ENCODE results near the gene NDP. TPM values are rescaled to one million over a fixed set of nuclear protein-coding genes. Genes with fewer than 3 reads are reported as not detected.

NDP gene
- total RNA-seq, 1 experiment from 2014 or later, result 0.28 TPM

DNA sequence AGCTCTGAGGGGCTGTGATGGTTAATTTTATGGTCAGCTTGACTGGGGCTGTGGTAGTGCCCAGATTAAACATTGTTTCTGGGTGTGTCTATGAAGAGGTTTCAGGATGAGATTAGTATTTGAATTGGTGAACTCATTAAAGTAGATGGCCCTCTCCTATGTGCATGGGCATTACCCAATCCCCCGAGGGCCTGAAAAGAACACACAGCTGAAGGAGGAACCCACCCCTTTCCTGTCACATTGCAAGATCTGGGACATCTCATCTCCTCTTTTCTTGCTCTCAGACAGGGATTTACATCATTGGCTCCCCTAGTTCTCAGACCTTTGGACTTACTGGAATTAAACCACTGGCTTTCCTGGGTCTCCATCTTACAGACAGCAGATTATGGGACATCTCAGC, 29.4 kb upstream of the NDP start (continued):
- TF ChIP-seq, protein P1, sequence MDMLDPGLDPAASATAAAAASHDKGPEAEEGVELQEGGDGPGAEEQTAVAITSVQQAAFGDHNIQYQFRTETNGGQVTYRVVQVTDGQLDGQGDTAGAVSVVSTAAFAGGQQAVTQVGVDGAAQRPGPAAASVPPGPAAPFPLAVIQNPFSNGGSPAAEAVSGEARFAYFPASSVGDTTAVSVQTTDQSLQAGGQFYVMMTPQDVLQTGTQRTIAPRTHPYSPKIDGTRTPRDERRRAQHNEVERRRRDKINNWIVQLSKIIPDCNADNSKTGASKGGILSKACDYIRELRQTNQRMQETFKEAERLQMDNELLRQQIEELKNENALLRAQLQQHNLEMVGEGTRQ (CRISPR knock-in tag; IDR thresholded peaks at IDR 0.05), result no peak
- TF ChIP-seq ELF4 (CRISPR knock-in tag; IDR thresholded peaks at IDR 0.05; ENCODE audit: low read depth), result no peak
- no peak for TF ChIP-seq SOX15 (CRISPR knock-in tag; IDR thresholded peaks at IDR 0.05)
- TF ChIP-seq, protein P2, sequence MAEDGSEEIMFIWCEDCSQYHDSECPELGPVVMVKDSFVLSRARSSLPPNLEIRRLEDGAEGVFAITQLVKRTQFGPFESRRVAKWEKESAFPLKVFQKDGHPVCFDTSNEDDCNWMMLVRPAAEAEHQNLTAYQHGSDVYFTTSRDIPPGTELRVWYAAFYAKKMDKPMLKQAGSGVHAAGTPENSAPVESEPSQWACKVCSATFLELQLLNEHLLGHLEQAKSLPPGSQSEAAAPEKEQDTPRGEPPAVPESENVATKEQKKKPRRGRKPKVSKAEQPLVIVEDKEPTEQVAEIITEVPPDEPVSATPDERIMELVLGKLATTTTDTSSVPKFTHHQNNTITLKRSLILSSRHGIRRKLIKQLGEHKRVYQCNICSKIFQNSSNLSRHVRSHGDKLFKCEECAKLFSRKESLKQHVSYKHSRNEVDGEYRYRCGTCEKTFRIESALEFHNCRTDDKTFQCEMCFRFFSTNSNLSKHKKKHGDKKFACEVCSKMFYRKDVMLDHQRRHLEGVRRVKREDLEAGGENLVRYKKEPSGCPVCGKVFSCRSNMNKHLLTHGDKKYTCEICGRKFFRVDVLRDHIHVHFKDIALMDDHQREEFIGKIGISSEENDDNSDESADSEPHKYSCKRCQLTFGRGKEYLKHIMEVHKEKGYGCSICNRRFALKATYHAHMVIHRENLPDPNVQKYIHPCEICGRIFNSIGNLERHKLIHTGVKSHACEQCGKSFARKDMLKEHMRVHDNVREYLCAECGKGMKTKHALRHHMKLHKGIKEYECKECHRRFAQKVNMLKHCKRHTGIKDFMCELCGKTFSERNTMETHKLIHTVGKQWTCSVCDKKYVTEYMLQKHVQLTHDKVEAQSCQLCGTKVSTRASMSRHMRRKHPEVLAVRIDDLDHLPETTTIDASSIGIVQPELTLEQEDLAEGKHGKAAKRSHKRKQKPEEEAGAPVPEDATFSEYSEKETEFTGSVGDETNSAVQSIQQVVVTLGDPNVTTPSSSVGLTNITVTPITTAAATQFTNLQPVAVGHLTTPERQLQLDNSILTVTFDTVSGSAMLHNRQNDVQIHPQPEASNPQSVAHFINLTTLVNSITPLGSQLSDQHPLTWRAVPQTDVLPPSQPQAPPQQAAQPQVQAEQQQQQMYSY (CRISPR knock-in tag; IDR thresholded peaks at IDR 0.05), result no peak
- no peak for TF ChIP-seq NFATC4 (CRISPR knock-in tag; IDR thresholded peaks at IDR 0.05)
- TF ChIP-seq, protein P3, sequence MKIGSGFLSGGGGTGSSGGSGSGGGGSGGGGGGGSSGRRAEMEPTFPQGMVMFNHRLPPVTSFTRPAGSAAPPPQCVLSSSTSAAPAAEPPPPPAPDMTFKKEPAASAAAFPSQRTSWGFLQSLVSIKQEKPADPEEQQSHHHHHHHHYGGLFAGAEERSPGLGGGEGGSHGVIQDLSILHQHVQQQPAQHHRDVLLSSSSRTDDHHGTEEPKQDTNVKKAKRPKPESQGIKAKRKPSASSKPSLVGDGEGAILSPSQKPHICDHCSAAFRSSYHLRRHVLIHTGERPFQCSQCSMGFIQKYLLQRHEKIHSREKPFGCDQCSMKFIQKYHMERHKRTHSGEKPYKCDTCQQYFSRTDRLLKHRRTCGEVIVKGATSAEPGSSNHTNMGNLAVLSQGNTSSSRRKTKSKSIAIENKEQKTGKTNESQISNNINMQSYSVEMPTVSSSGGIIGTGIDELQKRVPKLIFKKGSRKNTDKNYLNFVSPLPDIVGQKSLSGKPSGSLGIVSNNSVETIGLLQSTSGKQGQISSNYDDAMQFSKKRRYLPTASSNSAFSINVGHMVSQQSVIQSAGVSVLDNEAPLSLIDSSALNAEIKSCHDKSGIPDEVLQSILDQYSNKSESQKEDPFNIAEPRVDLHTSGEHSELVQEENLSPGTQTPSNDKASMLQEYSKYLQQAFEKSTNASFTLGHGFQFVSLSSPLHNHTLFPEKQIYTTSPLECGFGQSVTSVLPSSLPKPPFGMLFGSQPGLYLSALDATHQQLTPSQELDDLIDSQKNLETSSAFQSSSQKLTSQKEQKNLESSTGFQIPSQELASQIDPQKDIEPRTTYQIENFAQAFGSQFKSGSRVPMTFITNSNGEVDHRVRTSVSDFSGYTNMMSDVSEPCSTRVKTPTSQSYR (CRISPR knock-in tag; IDR thresholded peaks at IDR 0.05), result no peak
- TF ChIP-seq, protein P4, sequence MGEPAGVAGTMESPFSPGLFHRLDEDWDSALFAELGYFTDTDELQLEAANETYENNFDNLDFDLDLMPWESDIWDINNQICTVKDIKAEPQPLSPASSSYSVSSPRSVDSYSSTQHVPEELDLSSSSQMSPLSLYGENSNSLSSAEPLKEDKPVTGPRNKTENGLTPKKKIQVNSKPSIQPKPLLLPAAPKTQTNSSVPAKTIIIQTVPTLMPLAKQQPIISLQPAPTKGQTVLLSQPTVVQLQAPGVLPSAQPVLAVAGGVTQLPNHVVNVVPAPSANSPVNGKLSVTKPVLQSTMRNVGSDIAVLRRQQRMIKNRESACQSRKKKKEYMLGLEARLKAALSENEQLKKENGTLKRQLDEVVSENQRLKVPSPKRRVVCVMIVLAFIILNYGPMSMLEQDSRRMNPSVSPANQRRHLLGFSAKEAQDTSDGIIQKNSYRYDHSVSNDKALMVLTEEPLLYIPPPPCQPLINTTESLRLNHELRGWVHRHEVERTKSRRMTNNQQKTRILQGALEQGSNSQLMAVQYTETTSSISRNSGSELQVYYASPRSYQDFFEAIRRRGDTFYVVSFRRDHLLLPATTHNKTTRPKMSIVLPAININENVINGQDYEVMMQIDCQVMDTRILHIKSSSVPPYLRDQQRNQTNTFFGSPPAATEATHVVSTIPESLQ (CRISPR knock-in tag; IDR thresholded peaks at IDR 0.05), result no peak
- no peak for TF ChIP-seq GTF2I (CRISPR knock-in tag; conservative IDR thresholded peaks at IDR 0.05)
- TF ChIP-seq SP1 (CRISPR knock-in tag; conservative IDR thresholded peaks at IDR 0.05), result no peak
- TF ChIP-seq, protein P5, sequence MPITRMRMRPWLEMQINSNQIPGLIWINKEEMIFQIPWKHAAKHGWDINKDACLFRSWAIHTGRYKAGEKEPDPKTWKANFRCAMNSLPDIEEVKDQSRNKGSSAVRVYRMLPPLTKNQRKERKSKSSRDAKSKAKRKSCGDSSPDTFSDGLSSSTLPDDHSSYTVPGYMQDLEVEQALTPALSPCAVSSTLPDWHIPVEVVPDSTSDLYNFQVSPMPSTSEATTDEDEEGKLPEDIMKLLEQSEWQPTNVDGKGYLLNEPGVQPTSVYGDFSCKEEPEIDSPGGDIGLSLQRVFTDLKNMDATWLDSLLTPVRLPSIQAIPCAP (CRISPR knock-in tag; IDR thresholded peaks at IDR 0.05), result no peak
- TF ChIP-seq, protein P6, sequence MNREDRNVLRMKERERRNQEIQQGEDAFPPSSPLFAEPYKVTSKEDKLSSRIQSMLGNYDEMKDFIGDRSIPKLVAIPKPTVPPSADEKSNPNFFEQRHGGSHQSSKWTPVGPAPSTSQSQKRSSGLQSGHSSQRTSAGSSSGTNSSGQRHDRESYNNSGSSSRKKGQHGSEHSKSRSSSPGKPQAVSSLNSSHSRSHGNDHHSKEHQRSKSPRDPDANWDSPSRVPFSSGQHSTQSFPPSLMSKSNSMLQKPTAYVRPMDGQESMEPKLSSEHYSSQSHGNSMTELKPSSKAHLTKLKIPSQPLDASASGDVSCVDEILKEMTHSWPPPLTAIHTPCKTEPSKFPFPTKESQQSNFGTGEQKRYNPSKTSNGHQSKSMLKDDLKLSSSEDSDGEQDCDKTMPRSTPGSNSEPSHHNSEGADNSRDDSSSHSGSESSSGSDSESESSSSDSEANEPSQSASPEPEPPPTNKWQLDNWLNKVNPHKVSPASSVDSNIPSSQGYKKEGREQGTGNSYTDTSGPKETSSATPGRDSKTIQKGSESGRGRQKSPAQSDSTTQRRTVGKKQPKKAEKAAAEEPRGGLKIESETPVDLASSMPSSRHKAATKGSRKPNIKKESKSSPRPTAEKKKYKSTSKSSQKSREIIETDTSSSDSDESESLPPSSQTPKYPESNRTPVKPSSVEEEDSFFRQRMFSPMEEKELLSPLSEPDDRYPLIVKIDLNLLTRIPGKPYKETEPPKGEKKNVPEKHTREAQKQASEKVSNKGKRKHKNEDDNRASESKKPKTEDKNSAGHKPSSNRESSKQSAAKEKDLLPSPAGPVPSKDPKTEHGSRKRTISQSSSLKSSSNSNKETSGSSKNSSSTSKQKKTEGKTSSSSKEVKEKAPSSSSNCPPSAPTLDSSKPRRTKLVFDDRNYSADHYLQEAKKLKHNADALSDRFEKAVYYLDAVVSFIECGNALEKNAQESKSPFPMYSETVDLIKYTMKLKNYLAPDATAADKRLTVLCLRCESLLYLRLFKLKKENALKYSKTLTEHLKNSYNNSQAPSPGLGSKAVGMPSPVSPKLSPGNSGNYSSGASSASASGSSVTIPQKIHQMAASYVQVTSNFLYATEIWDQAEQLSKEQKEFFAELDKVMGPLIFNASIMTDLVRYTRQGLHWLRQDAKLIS (CRISPR knock-in tag; IDR thresholded peaks at IDR 0.05; ENCODE audit: borderline replicate concordance), result no peak

DNA sequence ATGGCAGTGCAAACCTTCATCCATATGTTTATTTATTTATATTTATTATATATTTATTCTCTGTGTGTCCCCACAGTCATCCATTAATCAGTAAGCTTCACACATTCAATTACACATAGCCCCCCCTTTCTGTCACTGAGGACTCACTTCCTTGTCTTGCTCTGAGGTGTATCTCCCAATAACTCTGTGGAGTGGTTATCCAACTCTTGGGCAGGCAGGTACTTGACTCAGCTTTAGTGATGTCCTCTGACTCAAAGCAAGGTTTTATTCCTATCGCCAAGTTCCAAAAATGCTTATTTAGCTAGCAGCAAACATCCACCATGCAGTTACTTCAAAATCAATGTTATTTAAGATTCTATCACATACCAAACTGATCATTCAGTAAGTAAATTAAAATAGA, 25.2 kb upstream of the NDP start:
- no peaks in the 10 kb centered on the region; the same call in 1 of the 2 replicates for H3K27me3 Mint-ChIP-seq (ENCODE audit: low read depth)
- H3K4me3 Mint-ChIP-seq, result no peak overlapping the region
- H3K9me3 Mint-ChIP-seq, result no peaks in the 10 kb centered on the region
- ChIA-PET POLR2A (interaction anchor here (0.6 kb wide), 1 partner anchor 114 kb away, joined by 3 read pairs; no protein-coding TSS in a partner anchor), CTCF (no interaction called here)
- DNase-seq (ENCODE audit: low spot score), result no peak
- H3K4me1 Mint-ChIP-seq, result no peaks in the 10 kb centered on the region
- TF ChIP-seq, protein P7, sequence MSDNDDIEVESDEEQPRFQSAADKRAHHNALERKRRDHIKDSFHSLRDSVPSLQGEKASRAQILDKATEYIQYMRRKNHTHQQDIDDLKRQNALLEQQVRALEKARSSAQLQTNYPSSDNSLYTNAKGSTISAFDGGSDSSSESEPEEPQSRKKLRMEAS (CRISPR knock-in tag; IDR thresholded peaks at IDR 0.05), result no peak
- no peak overlapping the region for H3K27ac Mint-ChIP-seq
- H3K36me3 Mint-ChIP-seq, result no peaks in the 10 kb centered on the region
- no peak for ATAC-seq

Data from WTC11 (cell line).